ENCODE data around the gene MMD.
"Not testable (repeated sequence)": the region's sequence is repeated elsewhere in the genome, so short reads cannot be mapped to it uniquely, and the experiment has no call there.

MMD gene

GRCh38 chr17:55432358-55433028 lies 10.9 kb upstream of the MMD start:
- no peak overlapping the region for H3K9ac ChIP-seq (ENCODE audit: insufficient read length)
- no peak overlapping the region for H3K27ac ChIP-seq
- TF ChIP-seq POLR2AphosphoS5 (IDR thresholded peaks at IDR 0.05; ENCODE audit: borderline replicate concordance, low read depth, low read length) (no peak), FOXP2 (optimal IDR thresholded peaks at IDR 0.05; ENCODE audit: control extremely low read depth, extremely low read length, insufficient read depth) (no peak), EZH2 (IDR thresholded peaks at IDR 0.05) (no peak)
- no peak for DNase-seq (ENCODE audit: low read depth, low spot score)
- H3K4me3 ChIP-seq = no peak overlapping the region
- no peaks in the 10 kb centered on the region for H3K36me3 ChIP-seq (ENCODE audit: insufficient read depth, low read length)
- no peaks in the 10 kb centered on the region for H3K9me3 ChIP-seq (ENCODE audit: low read depth, low read length)

DNA sequence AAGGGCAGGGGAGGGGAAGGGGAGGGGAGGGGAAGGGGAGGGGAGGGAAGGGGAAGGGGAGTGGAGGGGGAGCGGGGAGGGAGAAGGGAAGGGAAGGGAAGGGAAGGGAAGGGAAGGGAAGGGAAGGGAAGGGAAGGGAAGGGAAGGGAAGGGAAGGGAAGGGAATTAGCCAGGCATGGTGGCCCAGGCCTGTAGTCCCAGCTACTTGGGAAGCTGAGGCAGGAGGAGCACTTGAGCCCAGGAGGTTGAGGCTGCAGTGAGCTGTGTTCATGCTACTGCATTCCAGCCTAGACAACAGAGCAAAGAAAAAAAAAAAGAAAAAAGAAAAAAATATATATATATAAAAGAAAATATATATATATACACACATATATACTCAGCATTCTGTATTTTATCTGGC lies 10.3 kb upstream of the MMD start:
- not testable (repeated sequence) for H3K4me3 ChIP-seq; DNase-seq (ENCODE audit: low read depth, low spot score)

GRCh38 chr17:55430541-55431288 lies 9.1 kb upstream of the MMD start:
- Histone ChIP-seq H3K36me3 (ENCODE audit: insufficient read depth, low read length) (no peaks in the 10 kb centered on the region), H3K9ac (ENCODE audit: insufficient read length) (no peak overlapping the region), H3K4me3 (no peak overlapping the region), H3K27ac (no peak overlapping the region), H3K9me3 (ENCODE audit: low read depth, low read length) (no peaks in the 10 kb centered on the region)
- TF ChIP-seq POLR2AphosphoS5 (IDR thresholded peaks at IDR 0.05; ENCODE audit: borderline replicate concordance, low read depth, low read length) (no peak), EZH2 (IDR thresholded peaks at IDR 0.05) (no peak), FOXP2 (optimal IDR thresholded peaks at IDR 0.05; ENCODE audit: control extremely low read depth, extremely low read length, insufficient read depth) (no peak)
- DNase-seq (ENCODE audit: low read depth, low spot score) = no peak

More for the DNA sequence above, 10.3 kb upstream of the MMD start:
- H3K9ac ChIP-seq (ENCODE audit: insufficient read length); H3K36me3 ChIP-seq (ENCODE audit: insufficient read depth, low read length); H3K27ac ChIP-seq; H3K9me3 ChIP-seq (ENCODE audit: low read depth, low read length): not testable (repeated sequence)

DNA sequence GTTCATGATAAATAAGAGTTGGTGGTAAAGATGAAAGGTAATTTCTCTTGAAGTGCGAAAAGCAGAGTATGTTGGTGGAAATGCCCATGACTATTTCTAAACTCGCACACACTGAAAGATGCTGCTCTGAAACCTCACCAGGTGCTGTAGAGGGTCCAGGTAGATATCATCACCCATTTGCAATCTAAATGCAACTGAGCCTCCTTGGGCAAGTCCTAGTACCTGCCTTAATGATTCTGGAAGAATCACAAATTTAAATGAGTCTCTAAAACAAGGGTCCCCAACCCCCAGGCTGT lies 5.9 kb upstream of the MMD start:
- Histone ChIP-seq H3K4me3 (no peak overlapping the region), H3K36me3 (ENCODE audit: insufficient read depth, low read length) (no peaks in the 10 kb centered on the region), H3K27ac (no peak overlapping the region), H3K9me3 (ENCODE audit: low read depth, low read length) (no peaks in the 10 kb centered on the region), H3K9ac (ENCODE audit: insufficient read length) (no peak overlapping the region)
- DNase-seq (ENCODE audit: low read depth, low spot score) = no peak
- TF ChIP-seq FOXP2 (optimal IDR thresholded peaks at IDR 0.05; ENCODE audit: control extremely low read depth, extremely low read length, insufficient read depth) (no peak), EZH2 (IDR thresholded peaks at IDR 0.05) (no peak), POLR2AphosphoS5 (IDR thresholded peaks at IDR 0.05; ENCODE audit: borderline replicate concordance, low read depth, low read length) (no peak)

DNA sequence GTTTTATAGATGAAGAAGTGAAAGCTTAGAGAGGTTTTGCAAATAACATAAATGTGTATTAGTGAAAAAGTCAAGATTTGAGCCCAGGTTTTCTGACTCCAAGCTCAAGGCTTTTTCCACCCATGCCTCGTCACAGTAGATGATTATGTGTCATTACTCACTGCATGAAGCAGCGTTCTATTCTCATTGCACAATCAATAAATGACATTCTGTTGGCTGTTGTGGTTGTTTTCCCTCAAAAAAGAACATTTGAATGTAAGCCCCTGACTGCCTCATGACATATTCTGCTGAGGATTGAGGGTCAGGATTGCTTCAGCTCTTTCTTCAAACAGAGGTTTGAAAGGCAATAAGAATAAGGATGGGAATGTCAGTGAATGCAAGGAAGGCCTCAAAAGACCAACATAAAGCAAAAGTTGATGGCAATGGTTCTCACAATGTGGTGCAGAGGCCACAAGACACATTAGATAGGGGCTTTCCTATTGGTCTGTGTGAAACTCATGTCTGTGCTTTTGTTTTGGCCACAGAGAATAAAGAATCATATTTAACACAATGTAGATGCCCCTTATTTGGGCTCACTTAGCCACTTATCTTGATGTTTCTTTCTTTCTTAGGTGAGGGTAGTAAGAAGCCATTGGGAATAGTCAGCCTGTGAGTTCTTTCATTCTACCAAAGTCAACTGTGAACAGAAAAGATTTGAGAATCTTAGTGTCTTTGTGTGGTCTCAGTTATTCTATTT lies 5.4 kb upstream of the MMD start:
- Histone ChIP-seq H3K27ac (no peak overlapping the region), H3K9me3 (ENCODE audit: low read depth, low read length) (no peaks in the 10 kb centered on the region), H3K9ac (ENCODE audit: insufficient read length) (no peak overlapping the region), H3K36me3 (ENCODE audit: insufficient read depth, low read length) (no peaks in the 10 kb centered on the region), H3K4me3 (no peak overlapping the region)
- TF ChIP-seq POLR2AphosphoS5 (IDR thresholded peaks at IDR 0.05; ENCODE audit: borderline replicate concordance, low read depth, low read length) (no peak), EZH2 (IDR thresholded peaks at IDR 0.05) (no peak), FOXP2 (optimal IDR thresholded peaks at IDR 0.05; ENCODE audit: control extremely low read depth, extremely low read length, insufficient read depth) (no peak)
- DNase-seq (ENCODE audit: low read depth, low spot score) = no peak

GRCh38 chr17:55424893-55425540 lies 3.4 kb upstream of the MMD start:
- TF ChIP-seq FOXP2 (optimal IDR thresholded peaks at IDR 0.05; ENCODE audit: control extremely low read depth, extremely low read length, insufficient read depth) (no peak), EZH2 (IDR thresholded peaks at IDR 0.05) (no peak), POLR2AphosphoS5 (IDR thresholded peaks at IDR 0.05; ENCODE audit: borderline replicate concordance, low read depth, low read length) (no peak)
- H3K9ac ChIP-seq (ENCODE audit: insufficient read length) = no peak overlapping the region

GRCh38 chr17:55423535-55423934 lies 1.9 kb upstream of the MMD start:
- H3K27ac ChIP-seq = no peak overlapping the region
- H3K9ac ChIP-seq (ENCODE audit: insufficient read length) = no peak overlapping the region
- H3K4me3 ChIP-seq = no peak overlapping the region
- TF ChIP-seq FOXP2 (optimal IDR thresholded peaks at IDR 0.05; ENCODE audit: control extremely low read depth, extremely low read length, insufficient read depth) (no peak), EZH2 (IDR thresholded peaks at IDR 0.05) (no peak), POLR2AphosphoS5 (IDR thresholded peaks at IDR 0.05; ENCODE audit: borderline replicate concordance, low read depth, low read length) (no peak)
- no peaks in the 10 kb centered on the region for H3K36me3 ChIP-seq (ENCODE audit: insufficient read depth, low read length)
- DNase-seq (ENCODE audit: low read depth, low spot score) = no peak
- H3K9me3 ChIP-seq (ENCODE audit: low read depth, low read length) = no peaks in the 10 kb centered on the region

More at GRCh38 chr17:55424893-55425540, 3.4 kb upstream of the MMD start:
- no peak for DNase-seq (ENCODE audit: low read depth, low spot score)
- Histone ChIP-seq H3K4me3 (no peak overlapping the region), H3K27ac (no peak overlapping the region), H3K9me3 (ENCODE audit: low read depth, low read length) (no peaks in the 10 kb centered on the region), H3K36me3 (ENCODE audit: insufficient read depth, low read length) (no peaks in the 10 kb centered on the region)

DNA sequence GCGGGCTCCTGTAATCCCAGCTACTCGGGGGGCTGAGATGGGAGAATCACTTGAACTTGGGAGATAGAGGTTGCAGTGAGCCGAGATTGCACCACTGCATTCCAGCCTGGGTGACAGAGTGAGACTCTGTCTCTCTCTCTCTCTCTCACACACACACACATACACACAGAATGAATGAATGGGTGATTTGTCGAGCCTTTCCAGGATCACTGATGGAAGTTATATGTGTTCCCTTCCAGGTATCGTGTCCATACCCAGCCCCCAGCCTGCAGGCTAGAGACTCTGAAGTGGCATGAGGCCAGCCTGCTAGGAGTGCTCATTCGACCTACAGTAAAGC lies 1.2 kb upstream of the MMD start:
- not testable (repeated sequence) for DNase-seq (ENCODE audit: low read depth, low spot score); H3K9me3 ChIP-seq (ENCODE audit: low read depth, low read length); H3K4me3 ChIP-seq; H3K36me3 ChIP-seq (ENCODE audit: insufficient read depth, low read length); H3K9ac ChIP-seq (ENCODE audit: insufficient read length); H3K27ac ChIP-seq

Measured in SK-N-MC (cell line).